HCT116 (cell line): Measurements from ENCODE around the gene LMNA. TPM values are rescaled to one million over a fixed set of nuclear protein-coding genes. Genes with fewer than 3 reads are reported as not detected.

Source experiments
- ATAC-seq: fragments of 200-7000 bp; cut with Tn5 transposase; 2 replicates; pipeline ENCODE4 v1.9.1; 2020; ENCODE audit warnings: mild to moderate bottlenecking, moderate library complexity
- BruUV-seq: library from RNA; stranded (reverse); fragments of 400-500 nt; replicated peaks from 2 replicates; lab custom pipeline; 2021; lab: Mats Ljungman, UMichigan
- CTCF ChIA-PET: fragments of 300-600 bp; sonication (Branson Sonifier 250); formaldehyde crosslinking; loops from one replicate; lab custom pipeline; 2021; ENCODE audit warnings: antibody characterized with exemption; lab: Charles Lee
- POLR2A ChIA-PET: fragments of 300-600, 350-600 bp; sonication (Branson Sonifier 250); formaldehyde crosslinking; loops from one replicate; lab custom pipeline; 2021; ENCODE audit warnings: antibody characterized with exemption; lab: Charles Lee
- RAD21 ChIA-PET, 2 experiments: fragments of 300-600 bp; sonication (Branson Sonifier 250); formaldehyde crosslinking; loops; one replicate each; lab custom pipeline; 2023; ENCODE audit warnings: low total read pairs in 2 of 2; ENCODE audit not compliant: uncharacterized antibody in 2 of 2, unreplicated experiment in 2 of 2, low non-redundant PET in 1 of 2; lab: Charles Lee
- DNase-seq: peaks from one replicate; pipeline ENCODE4 v3.0.0-alpha.2; 2010; ENCODE audit warnings: low read depth, low spot score
- H2AFZ ChIP-seq: fragments of 200-600 bp; shearing (Covaris generic), sonication (generic); 2 replicates; pipeline ENCODE4 v1.6.1; 2017; ENCODE audit warnings: low read depth, mixed run types, mixed read lengths, antibody characterized with exemption, low read length; ENCODE audit not compliant: poor library complexity, severe bottlenecking
- H3K27ac ChIP-seq: 2 replicates; pipeline ENCODE4 v1.5.1; 2012; ENCODE audit warnings: low read depth, low read length
- H3K27me3 ChIP-seq: fragments of 200-600 bp; sonication (generic); 2 replicates; pipeline ENCODE4 v1.6.1; 2016; ENCODE audit warnings: mixed run types, low read length, mixed read lengths; ENCODE audit not compliant: insufficient read depth
- H3K36me3 ChIP-seq, 2 experiments: fragments of 200-500 bp in 1 of 2; fragments of 200-600 bp in 1 of 2; sonication (Bioruptor generic) in 1 of 2; sonication (generic) in 1 of 2; 2 replicates each; pipeline versions ENCODE4 v1.5.1 to v1.6.1; 2014 to 2016; ENCODE audit warnings: low read length in 2 of 2, inconsistent platforms in 1 of 2, mixed read lengths in 1 of 2, mixed run types in 1 of 2; ENCODE audit not compliant: insufficient read depth in 2 of 2, control insufficient read depth in 1 of 2
- H3K4me1 ChIP-seq, 2 experiments: fragments of 200-600 bp in 1 of 2; sonication (generic) in 1 of 2; 2 replicates each; pipeline versions ENCODE4 v1.5.1 to v1.6.1; 2012 to 2017; ENCODE audit warnings: low read length in 2 of 2, inconsistent platforms in 1 of 2, mild to moderate bottlenecking in 1 of 2, mixed read lengths in 1 of 2, mixed run types in 1 of 2, moderate library complexity in 1 of 2; ENCODE audit not compliant: insufficient read depth in 2 of 2, control insufficient read depth in 1 of 2
- H3K4me2 ChIP-seq: fragments of 200-600 bp; sonication (generic); 2 replicates; pipeline ENCODE4 v1.6.1; 2017; ENCODE audit warnings: mixed run types, low read length, mixed read lengths
- H3K4me3 ChIP-seq, 2 experiments: fragments of 200-600 bp in 1 of 2; sonication (generic) in 1 of 2; replicated peaks in 1 of 2; 2 replicates each; pipeline ENCODE4 v1.5.1; 2011 to 2016; ENCODE audit warnings: low read length in 2 of 2, control low read depth in 1 of 2, low read depth in 1 of 2, mild to moderate bottlenecking in 1 of 2, mixed read lengths in 1 of 2, mixed run types in 1 of 2
- H3K79me2 ChIP-seq: fragments of 200-600 bp; sonication (generic); 2 replicates; pipeline ENCODE4 v1.6.1; 2017; ENCODE audit warnings: mild to moderate bottlenecking, mixed run types, low read length, moderate library complexity, mixed read lengths; ENCODE audit not compliant: insufficient read depth
- H3K9ac ChIP-seq: fragments of 200-600 bp; sonication (generic); 2 replicates; pipeline ENCODE4 v1.6.1; 2016; ENCODE audit warnings: low read length, mixed read lengths
- H3K9me2 ChIP-seq: fragments of 200-600 bp; sonication (generic), shearing (Covaris generic); 2 replicates; pipeline ENCODE4 v1.6.1; 2017; ENCODE audit warnings: mixed run types, mild to moderate bottlenecking, moderate library complexity; ENCODE audit not compliant: insufficient read depth
- H3K9me3 ChIP-seq, 2 experiments: fragments of 200-500 bp in 1 of 2; fragments of 200-600 bp in 1 of 2; sonication (Bioruptor generic) in 1 of 2; sonication (generic) in 1 of 2; 2 replicates each; pipeline ENCODE4 v1.6.1; 2014 to 2017; ENCODE audit warnings: low read length in 2 of 2, mixed read lengths in 2 of 2, inconsistent platforms in 1 of 2, low read depth in 1 of 2, mild to moderate bottlenecking in 1 of 2, mixed run types in 1 of 2, moderate library complexity in 1 of 2; ENCODE audit not compliant: control insufficient read depth in 1 of 2, insufficient read depth in 1 of 2
- H4K20me1 ChIP-seq: fragments of 200-600 bp; sonication (generic), shearing (Covaris generic); 2 replicates; pipeline ENCODE4 v1.6.1; 2017; ENCODE audit warnings: mixed run types, mild to moderate bottlenecking, moderate library complexity; ENCODE audit not compliant: insufficient read depth
- ATF3 ChIP-seq: IDR thresholded peaks from 2 replicates; pipeline ENCODE4 v1.6.1; 2012
- CBX3 ChIP-seq: IDR thresholded peaks from 2 replicates; pipeline ENCODE4 v1.6.1; 2012; ENCODE audit warnings: low read depth
- CEBPB ChIP-seq: IDR thresholded peaks from 2 replicates; pipeline ENCODE4 v1.6.1; 2012; ENCODE audit warnings: low read depth
- CTCF ChIP-seq, 3 experiments: fragments of 200-600 bp in 1 of 3; sonication (generic) in 1 of 3; IDR thresholded peaks in 2 of 3; conservative IDR thresholded peaks in 1 of 3; 2 replicates each; pipeline ENCODE4 v1.5.1; 2012 to 2017; ENCODE audit warnings: low read depth in 2 of 3, low read length in 2 of 3, antibody characterized with exemption in 1 of 3, borderline replicate concordance in 1 of 3, control low read depth in 1 of 3, mild to moderate bottlenecking in 1 of 3, mixed read lengths in 1 of 3, mixed run types in 1 of 3, moderate library complexity in 1 of 3; ENCODE audit not compliant: insufficient read depth in 1 of 3
- EGR1 ChIP-seq: IDR thresholded peaks from 2 replicates; pipeline ENCODE4 v1.6.1; 2012; ENCODE audit warnings: low read depth
- ELF1 ChIP-seq: IDR thresholded peaks from 2 replicates; pipeline ENCODE4 v1.6.1; 2012; ENCODE audit warnings: low read depth, borderline replicate concordance
- EZH2phosphoT487 ChIP-seq: fragments of 200-600 bp; IDR thresholded peaks from 2 replicates; pipeline ENCODE4 v1.6.1; 2018; ENCODE audit warnings: antibody characterized with exemption, borderline replicate concordance
- JUND ChIP-seq: IDR thresholded peaks from 2 replicates; pipeline ENCODE4 v1.6.1; 2012
- POLR2A ChIP-seq: IDR thresholded peaks from 2 replicates; pipeline ENCODE4 v1.7.0; 2011; ENCODE audit warnings: borderline replicate concordance; ENCODE audit not compliant: insufficient read depth, insufficient read length; ENCODE audit errors: extremely low read depth
- RAD21 ChIP-seq: IDR thresholded peaks from 2 replicates; pipeline ENCODE4 v1.6.1; 2012; ENCODE audit warnings: low read depth, mild to moderate bottlenecking
- SRF ChIP-seq: IDR thresholded peaks from 2 replicates; pipeline ENCODE4 v1.6.1; 2012; ENCODE audit warnings: low read depth
- TCF7L2 ChIP-seq: IDR thresholded peaks from 2 replicates; pipeline ENCODE4 v1.7.0; 2011; ENCODE audit warnings: borderline replicate concordance, inconsistent platforms; ENCODE audit not compliant: insufficient read depth, insufficient read length; ENCODE audit errors: extremely low read depth
- ZBTB33 ChIP-seq: IDR thresholded peaks from 2 replicates; pipeline ENCODE4 v1.6.1; 2011; ENCODE audit warnings: mild to moderate bottlenecking, low read length, moderate library complexity; ENCODE audit not compliant: insufficient replicate concordance; ENCODE audit errors: extremely low read depth
- ZFX ChIP-seq: fragments of 450-650 bp; IDR thresholded peaks from 2 replicates; pipeline ENCODE4 v1.6.1; 2017
- ZNF274 ChIP-seq: fragments of 200-500 bp; sonication (Bioruptor generic); IDR thresholded peaks from 2 replicates; pipeline ENCODE4 v1.6.1; 2014; ENCODE audit warnings: mild to moderate bottlenecking, low read depth, low read length, inconsistent platforms
- intact Hi-C: fragments of 100-400 bp; cut with micrococcal nuclease; formaldehyde crosslinking; loops from 2 replicates; pipeline ENCODE4 v1.10.0; 2022
- total RNA-seq: library from RNA; stranded (reverse); gene quantifications from one replicate; pipeline ENCODE4 v1.2.1, GENCODE V29; 2021; ENCODE audit not compliant: unreplicated experiment

Gene LMNA
- total RNA-seq, 1 experiment from 2014 or later, result 528 TPM

GRCh38 chr1:156121457-156121856, 6.9 kb downstream of the LMNA start:
- POLR2A ChIA-PET, result interaction anchor here (0.9 to 1.8 kb wide), 2 partner anchors 14 to 19 kb away, joined by 3 to 7 read pairs; no protein-coding TSS in a partner anchor
- BruUV-seq, result no TSS peak

More at GRCh38 chr1:156121457-156121856, 6.9 kb downstream of the LMNA start:
- H2AFZ ChIP-seq, result no peak overlapping the region
- RAD21 ChIA-PET, result no interaction called here
- intact Hi-C loops, result no loop called here
- TF ChIP-seq JUND, result no peak
- TF ChIP-seq SRF, result no peak
- TF ChIP-seq EGR1, result no peak
- no peak for TF ChIP-seq ZBTB33
- TF ChIP-seq TCF7L2, result no peak
- TF ChIP-seq EZH2phosphoT487, result no peak
- no peak for TF ChIP-seq ZFX
- TF ChIP-seq CBX3, result no peak
- no peak for TF ChIP-seq ATF3
- no peak for TF ChIP-seq POLR2A
- no peak for TF ChIP-seq ZNF274
- TF ChIP-seq CEBPB, result no peak
- TF ChIP-seq CTCF (IDR thresholded peaks at IDR 0.05 in 2 of 3, conservative IDR thresholded peaks at IDR 0.05 in 1 of 3; ENCODE audit: borderline replicate concordance in 1 of 3, insufficient read depth in 1 of 3, low read depth in 2 of 3, low read length in 2 of 3), result no peak
- TF ChIP-seq RAD21, result no peak
- TF ChIP-seq ELF1, result no peak
- TF ChIP-seq, all 23 proteins: peak for 0
- no peaks in the 10 kb centered on the region for H3K27me3 ChIP-seq
- no peaks in the 10 kb centered on the region for H3K9me2 ChIP-seq
- peak overlapping the region; percentile 95 for H3K27ac ChIP-seq
- peaks cover 0 to 11% of the 10 kb centered on the region in 2 experiments; a peak in 1 of 4 replicates for H3K36me3 ChIP-seq
- H3K4me1 ChIP-seq, result peaks cover 78 to 100% of the 10 kb centered on the region in 2 experiments
- peaks cover 4% of the 10 kb centered on the region; the same call in 1 of the 2 replicates for H4K20me1 ChIP-seq
- peak overlapping the region; percentile 19 to 52 for H3K4me3 ChIP-seq
- CTCF ChIA-PET, result interaction anchor here (1.8 to 2.9 kb wide), 2 partner anchors 16 to 25 kb away, joined by 4 to 19 read pairs; no protein-coding TSS in a partner anchor
- peaks cover 99% of the 10 kb centered on the region for H3K79me2 ChIP-seq
- peak overlapping the region; percentile 75 for H3K9ac ChIP-seq
- H3K9me3 ChIP-seq, result no peaks in the 10 kb centered on the region
- ATAC-seq, result no peak
- H3K4me2 ChIP-seq, result peak overlapping the region; percentile 90
- DNase-seq, result no peak
